Activated CD8-positive, alpha-beta T cell treated with anti-CD3 and anti-CD28 coated beads for 36 hours (primary cell): ENCODE results near the gene CNPY1. TPM values are rescaled to one million over a fixed set of nuclear protein-coding genes. Genes with fewer than 3 reads are reported as not detected.

Experiments used
- ATAC-seq: fragments of 200-7000 bp; cut with Tn5 transposase; one replicate; pipeline ENCODE4 v1.10.0; 2021; ENCODE audit warnings: mild to moderate bottlenecking, moderate library complexity
- CTCF ChIA-PET: fragments of 350-600 bp; sonication (Branson Sonifier 250); formaldehyde crosslinking; loops from one replicate; lab custom pipeline; 2021; ENCODE audit warnings: antibody characterized with exemption; lab: Charles Lee
- POLR2A ChIA-PET: fragments of 350-600 bp; sonication (Branson Sonifier 250); formaldehyde crosslinking; loops from one replicate; lab custom pipeline; 2021; ENCODE audit warnings: antibody characterized with exemption; lab: Charles Lee
- DNase-seq: peaks from one replicate; pipeline ENCODE4 v3.0.0-alpha.2; 2020
- H3K27ac Mint-ChIP-seq: one replicate; pipeline ENCODE4 v1.8.0; 2021; ENCODE audit warnings: mild to moderate bottlenecking, mixed read lengths
- H3K27me3 Mint-ChIP-seq: one replicate; pipeline ENCODE4 v1.8.0; 2021; ENCODE audit warnings: mixed read lengths
- H3K36me3 Mint-ChIP-seq: one replicate; pipeline ENCODE4 v1.8.0; 2021; ENCODE audit warnings: low read depth, mixed read lengths
- H3K4me1 Mint-ChIP-seq: one replicate; pipeline ENCODE4 v1.8.0; 2021; ENCODE audit warnings: low read depth, mixed read lengths
- H3K4me3 Mint-ChIP-seq: one replicate; pipeline ENCODE4 v1.8.0; 2021; ENCODE audit warnings: mild to moderate bottlenecking, moderate library complexity, mixed read lengths
- H3K9me3 Mint-ChIP-seq: one replicate; pipeline ENCODE4 v1.8.0; 2021; ENCODE audit warnings: mixed read lengths
- CTCF ChIP-seq: fragments of 200-600 bp; IDR thresholded peaks from one replicate; pipeline ENCODE4 v1.8.0; 2022; ENCODE audit warnings: antibody characterized with exemption, mild to moderate bottlenecking
- intact Hi-C: fragments of 100-400 bp; cut with micrococcal nuclease; formaldehyde crosslinking; loops from one replicate; pipeline ENCODE4 v1.10.0; 2022
- total RNA-seq, 2 experiments: library from RNA; stranded (reverse); gene quantifications; one replicate each; pipeline ENCODE4 v1.2.3, GENCODE V29; 2021

The CNPY1 gene
- total RNA-seq, 2 experiments from 2014 or later: not detected

DNA sequence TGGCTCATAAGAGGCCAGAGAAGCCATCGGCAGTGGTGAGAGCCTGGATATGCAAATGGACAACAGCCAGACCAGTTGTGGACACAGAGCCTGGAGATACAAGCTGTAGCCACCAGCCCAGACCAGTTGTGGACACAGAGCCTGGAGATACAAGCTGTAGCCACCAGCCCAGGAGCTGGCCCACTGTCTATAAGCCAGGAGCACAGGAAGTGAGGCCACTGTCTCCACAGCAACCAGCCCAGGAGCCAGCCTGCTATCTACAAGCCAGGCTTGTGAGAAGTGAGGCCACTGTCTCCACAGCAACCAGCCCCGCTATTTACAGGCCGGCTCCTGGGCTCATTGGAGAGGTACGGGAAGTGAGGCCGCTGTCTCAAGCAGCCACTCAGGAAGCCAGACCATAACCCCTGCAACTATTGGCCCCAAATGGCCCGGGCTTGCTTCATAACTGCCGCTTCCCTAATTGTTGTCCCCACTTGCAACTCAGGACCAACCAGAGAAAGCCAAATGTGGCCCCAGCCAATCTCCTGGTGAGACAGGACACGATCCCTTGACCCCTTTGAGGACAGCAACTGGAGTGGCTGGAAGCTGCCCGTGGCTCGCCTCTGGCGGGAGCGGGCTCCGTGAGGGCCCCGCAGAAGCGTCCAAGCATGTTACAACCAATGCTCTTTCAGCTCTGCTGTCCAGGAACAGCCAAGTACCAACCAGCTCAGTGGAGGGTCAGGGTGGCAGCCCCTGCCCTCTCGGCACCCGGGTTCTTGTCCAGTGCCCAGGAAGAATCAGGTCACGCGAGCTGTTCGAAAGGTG, 44.1 kb upstream of the CNPY1 start:
- no peak for TF ChIP-seq CTCF
- Mint-ChIP-seq H3K9me3 (no peaks in the 10 kb centered on the region), H3K4me1 (no peaks in the 10 kb centered on the region), H3K27ac (no peak overlapping the region), H3K36me3 (no peaks in the 10 kb centered on the region), H3K27me3 (peaks cover 20% of the 10 kb centered on the region), H3K4me3 (no peak overlapping the region)
- POLR2A ChIA-PET: no interaction called here
- ATAC-seq: peak; percentile 76
- DNase-seq: peak; percentile 22
- intact Hi-C loops: loop anchor here (10.0 kb wide), 1 partner anchor 144 kb away; no protein-coding TSS in a partner anchor
- CTCF ChIA-PET: no interaction called here

DNA sequence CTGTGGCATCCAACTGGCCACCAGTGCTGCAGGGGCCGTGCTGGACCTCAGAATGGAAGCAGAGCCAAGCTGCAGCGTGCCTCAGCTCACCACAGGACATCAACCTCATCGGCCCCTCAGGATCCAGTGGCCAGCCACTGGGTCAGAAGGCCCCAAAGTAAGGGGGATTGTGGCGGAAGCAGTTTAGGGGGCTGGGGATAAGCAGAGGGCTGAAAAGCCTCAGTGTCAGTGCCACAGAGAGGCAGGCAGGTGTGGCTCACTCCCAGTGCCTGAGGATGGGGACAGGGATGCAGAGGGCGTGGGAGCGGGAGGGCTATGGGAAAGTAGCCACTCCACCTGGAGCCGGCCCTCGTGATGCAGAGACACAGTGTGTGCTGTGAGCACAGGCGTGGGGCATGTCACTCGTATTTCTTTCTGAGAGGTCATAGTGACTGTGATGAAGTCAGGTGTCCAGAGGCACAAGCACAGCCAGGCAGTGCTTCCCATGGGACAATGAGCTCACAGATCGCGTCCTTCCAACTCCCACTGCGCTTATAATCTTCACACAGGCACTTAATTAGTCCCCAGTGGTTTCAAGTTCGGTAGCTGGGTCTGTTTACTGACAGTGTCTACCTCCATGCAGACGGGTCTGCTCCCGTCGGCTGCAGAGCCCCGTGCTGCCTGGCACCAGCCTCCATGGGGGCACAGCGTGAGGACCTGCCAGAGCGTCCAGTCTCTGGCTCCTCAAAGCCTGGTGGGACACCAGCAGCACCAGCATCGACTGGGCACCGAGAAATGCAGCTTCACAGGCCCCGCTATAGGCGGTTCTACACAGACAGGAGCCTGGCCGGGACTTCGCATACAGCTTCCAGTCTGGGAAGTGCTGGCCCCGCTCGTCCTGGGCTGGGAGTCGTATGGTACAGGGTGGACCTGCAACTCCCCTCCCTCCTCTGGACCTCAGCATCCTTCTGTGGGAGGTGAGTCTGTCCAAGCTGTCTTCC, 42.9 kb upstream of the CNPY1 start:
- no peak overlapping the region for H3K4me3 Mint-ChIP-seq
- intact Hi-C loops: no loop called here
- TF ChIP-seq CTCF: no peak
- ATAC-seq (no peak), DNase-seq (no peak)
- no peaks in the 10 kb centered on the region for H3K36me3 Mint-ChIP-seq
- H3K27ac Mint-ChIP-seq: no peak overlapping the region
- H3K27me3 Mint-ChIP-seq: peaks cover 23% of the 10 kb centered on the region
- ChIA-PET CTCF (interaction anchor here (2.3 kb wide), 1 partner anchor 9 kb away, joined by 9 read pairs; no protein-coding TSS in a partner anchor), POLR2A (no interaction called here)
- H3K4me1 Mint-ChIP-seq: no peaks in the 10 kb centered on the region
- no peaks in the 10 kb centered on the region for H3K9me3 Mint-ChIP-seq

- no peaks in the 10 kb centered on the region for H3K9me3 Mint-ChIP-seq
- no peaks in the 10 kb centered on the region for H3K36me3 Mint-ChIP-seq
- no peak overlapping the region for H3K27ac Mint-ChIP-seq
- ChIA-PET CTCF (interaction anchor here (2.3 kb wide), 1 partner anchor 10 kb away, joined by 9 read pairs; no protein-coding TSS in a partner anchor), POLR2A (no interaction called here)
- no peaks in the 10 kb centered on the region for H3K4me1 Mint-ChIP-seq
- intact Hi-C loops: no loop called here
- peaks cover 29% of the 10 kb centered on the region for H3K27me3 Mint-ChIP-seq
- no peak overlapping the region for H3K4me3 Mint-ChIP-seq
- DNase-seq (no peak), ATAC-seq (no peak)
- no peak for TF ChIP-seq CTCF
Observed at GRCh38 chr7:155588468-155588998, 42.2 kb upstream of the CNPY1 start.

GRCh38 chr7:155587486-155587885, 41.1 kb upstream of the CNPY1 start:
- H3K27ac Mint-ChIP-seq: no peak overlapping the region
- H3K9me3 Mint-ChIP-seq: no peaks in the 10 kb centered on the region
- no peak overlapping the region for H3K4me3 Mint-ChIP-seq
- H3K27me3 Mint-ChIP-seq: peaks cover 27% of the 10 kb centered on the region
- H3K36me3 Mint-ChIP-seq: no peaks in the 10 kb centered on the region
- DNase-seq: no peak
- H3K4me1 Mint-ChIP-seq: no peaks in the 10 kb centered on the region
- CTCF ChIA-PET: interaction anchor here (2.3 kb wide), 1 partner anchor 11 kb away, joined by 9 read pairs; no protein-coding TSS in a partner anchor
- no peak for ATAC-seq
- intact Hi-C loops: no loop called here
- no peak for TF ChIP-seq CTCF
- POLR2A ChIA-PET: no interaction called here
